ENCODE measurements around the gene ARHGAP6. TPM values are rescaled to one million over a fixed set of nuclear protein-coding genes. Genes with fewer than 3 reads are reported as not detected.

Gene ARHGAP6
- total RNA-seq, 2 experiments from 2014 or later = not detected

- H3K27me3 Mint-ChIP-seq = no peaks in the 10 kb centered on the region
- DNase-seq (no peak), ATAC-seq (no peak)
- no peaks in the 10 kb centered on the region for H3K4me1 Mint-ChIP-seq (ENCODE audit: low read depth)
- CTCF ChIA-PET = no interaction called here
- no peaks in the 10 kb centered on the region for H3K9me3 Mint-ChIP-seq
- H3K36me3 Mint-ChIP-seq (ENCODE audit: low read depth) = no peaks in the 10 kb centered on the region
- no peak overlapping the region for H3K27ac Mint-ChIP-seq
- TF ChIP-seq CTCF (IDR thresholded peaks at IDR 0.05) = no peak
- POLR2A ChIA-PET = no interaction called here
- no peak overlapping the region for H3K4me3 Mint-ChIP-seq
- intact Hi-C loops (cut with micrococcal nuclease) = no loop called here
Observed at GRCh38 chrX:11398139-11398538, 267.6 kb downstream of the ARHGAP6 start.

DNA sequence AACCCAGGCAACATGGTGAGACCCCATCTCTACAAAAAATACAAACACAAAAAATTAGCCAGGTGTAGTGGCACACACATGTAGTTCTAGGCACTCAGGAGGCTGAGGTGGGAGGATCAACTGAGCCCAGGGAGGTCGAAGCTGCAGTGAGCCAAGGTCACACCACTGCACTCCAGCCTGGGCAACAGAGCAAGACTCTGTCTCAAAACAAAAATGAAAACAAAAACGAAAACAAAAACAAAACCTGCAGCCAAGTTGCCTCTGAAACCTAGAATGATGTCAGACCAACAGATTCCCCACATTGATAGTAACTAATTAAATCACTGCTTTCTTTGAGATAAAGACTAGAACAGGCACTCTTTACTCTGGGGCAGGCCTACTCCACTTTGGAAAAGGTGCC is 268.0 kb downstream of the ARHGAP6 start:
- no peak for TF ChIP-seq CTCF (IDR thresholded peaks at IDR 0.05)
- H3K27ac Mint-ChIP-seq = no peak overlapping the region
- no peaks in the 10 kb centered on the region for H3K27me3 Mint-ChIP-seq
- no peaks in the 10 kb centered on the region for H3K9me3 Mint-ChIP-seq
- ChIA-PET CTCF (no interaction called here), POLR2A (no interaction called here)
- H3K4me3 Mint-ChIP-seq = no peak overlapping the region
- no peaks in the 10 kb centered on the region for H3K4me1 Mint-ChIP-seq (ENCODE audit: low read depth)
- ATAC-seq (no peak), DNase-seq (no peak)
- intact Hi-C loops (cut with micrococcal nuclease) = no loop called here
- no peaks in the 10 kb centered on the region for H3K36me3 Mint-ChIP-seq (ENCODE audit: low read depth)

GRCh38 chrX:11395859-11396258 is 269.9 kb downstream of the ARHGAP6 start:
- TF ChIP-seq CTCF (IDR thresholded peaks at IDR 0.05) = no peak
- no peak overlapping the region for H3K27ac Mint-ChIP-seq
- H3K4me1 Mint-ChIP-seq (ENCODE audit: low read depth) = no peaks in the 10 kb centered on the region
- ATAC-seq (no peak), DNase-seq (no peak)
- no peak overlapping the region for H3K4me3 Mint-ChIP-seq
- ChIA-PET CTCF (no interaction called here), POLR2A (no interaction called here)
- intact Hi-C loops (cut with micrococcal nuclease) = no loop called here
- no peaks in the 10 kb centered on the region for H3K27me3 Mint-ChIP-seq
- no peaks in the 10 kb centered on the region for H3K36me3 Mint-ChIP-seq (ENCODE audit: low read depth)
- H3K9me3 Mint-ChIP-seq = no peaks in the 10 kb centered on the region

- H3K27me3 Mint-ChIP-seq = no peaks in the 10 kb centered on the region
- H3K4me3 Mint-ChIP-seq = no peak overlapping the region
- ATAC-seq (no peak), DNase-seq (no peak)
- no peak for TF ChIP-seq CTCF (IDR thresholded peaks at IDR 0.05)
- ChIA-PET CTCF (no interaction called here), POLR2A (no interaction called here)
- H3K9me3 Mint-ChIP-seq = no peaks in the 10 kb centered on the region
- no peaks in the 10 kb centered on the region for H3K4me1 Mint-ChIP-seq (ENCODE audit: low read depth)
- intact Hi-C loops (cut with micrococcal nuclease) = no loop called here
- no peaks in the 10 kb centered on the region for H3K36me3 Mint-ChIP-seq (ENCODE audit: low read depth)
- no peak overlapping the region for H3K27ac Mint-ChIP-seq
Observed at GRCh38 chrX:11393949-11394654, 271.6 kb downstream of the ARHGAP6 start.

DNA sequence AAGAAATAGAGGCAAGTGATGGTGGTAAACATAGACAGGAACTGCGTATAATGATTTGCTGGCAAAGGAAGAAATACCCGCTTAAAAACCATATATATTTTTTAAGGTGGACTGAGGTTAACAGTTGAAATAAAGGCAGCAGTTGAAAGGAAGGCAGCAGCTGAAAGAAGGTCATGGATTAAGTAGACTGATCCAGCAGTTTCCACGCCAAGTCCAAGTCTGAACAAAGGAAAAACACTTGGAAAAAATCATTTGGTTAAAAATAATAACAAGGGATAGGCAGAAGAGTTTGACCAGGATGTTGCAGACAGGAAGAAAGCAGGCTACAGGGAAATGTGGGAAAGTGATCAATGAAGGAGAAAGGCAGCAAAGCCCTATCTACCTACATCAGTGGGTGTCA is 278.9 kb downstream of the ARHGAP6 start:
- Mint-ChIP-seq H3K4me3 (no peak overlapping the region), H3K27me3 (no peaks in the 10 kb centered on the region), H3K4me1 (ENCODE audit: low read depth) (no peaks in the 10 kb centered on the region), H3K36me3 (ENCODE audit: low read depth) (no peaks in the 10 kb centered on the region), H3K9me3 (no peaks in the 10 kb centered on the region), H3K27ac (no peak overlapping the region)
- DNase-seq (no peak), ATAC-seq (no peak)
- CTCF ChIA-PET = no interaction called here
- no peak for TF ChIP-seq CTCF (IDR thresholded peaks at IDR 0.05)
- POLR2A ChIA-PET = no interaction called here
- intact Hi-C loops (cut with micrococcal nuclease) = no loop called here

Data from activated CD8-positive, alpha-beta T cell treated with anti-CD3 and anti-CD28 coated beads for 36 hours (primary cell).